Measurements from ENCODE around the gene GSTCD.

Gene GSTCD

DNA sequence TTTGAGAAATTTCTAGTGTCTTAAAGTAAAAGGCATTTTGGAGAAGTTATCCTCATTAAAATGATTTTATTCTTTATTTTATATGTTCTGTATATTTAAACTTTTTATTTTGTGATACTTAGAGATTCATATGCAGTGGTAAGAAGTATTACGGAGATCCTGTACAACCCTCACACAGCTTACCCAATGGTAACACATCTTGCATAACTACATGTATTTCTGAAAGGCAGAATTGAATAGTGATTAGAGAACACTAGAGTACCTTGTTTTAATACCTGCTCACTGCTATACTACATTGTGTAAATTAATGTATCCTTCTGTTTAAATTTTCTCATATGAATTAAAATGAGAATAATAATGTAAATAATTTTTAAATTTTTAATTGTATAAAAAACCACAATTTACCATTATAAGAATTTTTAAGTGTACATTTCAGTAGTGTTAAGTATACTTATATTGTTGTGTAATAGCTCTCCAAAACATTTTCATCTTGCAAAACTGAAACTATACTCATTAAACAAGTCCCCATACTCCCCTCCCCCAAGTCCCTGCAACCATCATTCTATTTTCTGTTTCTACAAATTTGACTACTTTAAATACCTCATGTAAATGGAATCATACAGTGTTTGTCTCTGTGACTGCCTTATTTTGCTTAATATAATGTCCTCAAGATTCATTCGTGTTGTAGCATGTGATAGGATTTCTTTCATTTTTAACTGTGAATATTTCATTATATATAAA is 45.5 kb upstream of the GSTCD start:
- Histone ChIP-seq H3K9me3 (ENCODE audit: control insufficient read depth, insufficient read depth, low read depth, low read length) (no peaks in the 10 kb centered on the region), H3K4me1 (ENCODE audit: control insufficient read depth, insufficient read depth, low read length) (no peaks in the 10 kb centered on the region), H3K27ac (ENCODE audit: extremely low read depth, low read depth, low read length) (no peak overlapping the region), H3K36me3 (ENCODE audit: control insufficient read depth in 2 of 2, insufficient read depth in 1 of 2, low read length in 2 of 2) (no peaks in the 10 kb centered on the region), H3K4me3 (ENCODE audit: low read depth, low read length) (no peak overlapping the region)
- ChIA-PET CTCF (no interaction called here), POLR2A (no interaction called here)
- TF ChIP-seq ZNF473 (tag by site-specific recombination; IDR thresholded peaks at IDR 0.05) (no peak), FEZF1 (tag by site-specific recombination; IDR thresholded peaks at IDR 0.05) (no peak), ZNF37A (tag by site-specific recombination; IDR thresholded peaks at IDR 0.05) (no peak), ZBTB17 (tag by site-specific recombination; IDR thresholded peaks at IDR 0.05) (no peak), ZNF600 (tag by site-specific recombination; IDR thresholded peaks at IDR 0.05) (no peak), ZBTB48 (tag by site-specific recombination; IDR thresholded peaks at IDR 0.05) (no peak), MEIS1 (CRISPR knock-in tag; IDR thresholded peaks at IDR 0.05; ENCODE audit: borderline replicate concordance) (no peak), ZBTB20 (tag by site-specific recombination; IDR thresholded peaks at IDR 0.05) (no peak), ZNF394 (tag by site-specific recombination; IDR thresholded peaks at IDR 0.05; ENCODE audit: borderline replicate concordance) (no peak), KLF9 (tag by site-specific recombination; IDR thresholded peaks at IDR 0.05; ENCODE audit: low read depth) (no peak), ZNF391 (tag by site-specific recombination; IDR thresholded peaks at IDR 0.05; ENCODE audit: borderline replicate concordance, low read depth) (no peak), ZNF785 (tag by site-specific recombination; IDR thresholded peaks at IDR 0.05) (no peak), KLF1 (tag by site-specific recombination; IDR thresholded peaks at IDR 0.05) (no peak), ZNF624 (tag by site-specific recombination; IDR thresholded peaks at IDR 0.05) (no peak), SCRT1 (tag by site-specific recombination; IDR thresholded peaks at IDR 0.05; ENCODE audit: borderline replicate concordance) (no peak), ZNF341 (tag by site-specific recombination; IDR thresholded peaks at IDR 0.05; ENCODE audit: low read depth) (no peak), ZNF664 (tag by site-specific recombination; IDR thresholded peaks at IDR 0.05) (no peak)
- TF ChIP-seq, protein P1, sequence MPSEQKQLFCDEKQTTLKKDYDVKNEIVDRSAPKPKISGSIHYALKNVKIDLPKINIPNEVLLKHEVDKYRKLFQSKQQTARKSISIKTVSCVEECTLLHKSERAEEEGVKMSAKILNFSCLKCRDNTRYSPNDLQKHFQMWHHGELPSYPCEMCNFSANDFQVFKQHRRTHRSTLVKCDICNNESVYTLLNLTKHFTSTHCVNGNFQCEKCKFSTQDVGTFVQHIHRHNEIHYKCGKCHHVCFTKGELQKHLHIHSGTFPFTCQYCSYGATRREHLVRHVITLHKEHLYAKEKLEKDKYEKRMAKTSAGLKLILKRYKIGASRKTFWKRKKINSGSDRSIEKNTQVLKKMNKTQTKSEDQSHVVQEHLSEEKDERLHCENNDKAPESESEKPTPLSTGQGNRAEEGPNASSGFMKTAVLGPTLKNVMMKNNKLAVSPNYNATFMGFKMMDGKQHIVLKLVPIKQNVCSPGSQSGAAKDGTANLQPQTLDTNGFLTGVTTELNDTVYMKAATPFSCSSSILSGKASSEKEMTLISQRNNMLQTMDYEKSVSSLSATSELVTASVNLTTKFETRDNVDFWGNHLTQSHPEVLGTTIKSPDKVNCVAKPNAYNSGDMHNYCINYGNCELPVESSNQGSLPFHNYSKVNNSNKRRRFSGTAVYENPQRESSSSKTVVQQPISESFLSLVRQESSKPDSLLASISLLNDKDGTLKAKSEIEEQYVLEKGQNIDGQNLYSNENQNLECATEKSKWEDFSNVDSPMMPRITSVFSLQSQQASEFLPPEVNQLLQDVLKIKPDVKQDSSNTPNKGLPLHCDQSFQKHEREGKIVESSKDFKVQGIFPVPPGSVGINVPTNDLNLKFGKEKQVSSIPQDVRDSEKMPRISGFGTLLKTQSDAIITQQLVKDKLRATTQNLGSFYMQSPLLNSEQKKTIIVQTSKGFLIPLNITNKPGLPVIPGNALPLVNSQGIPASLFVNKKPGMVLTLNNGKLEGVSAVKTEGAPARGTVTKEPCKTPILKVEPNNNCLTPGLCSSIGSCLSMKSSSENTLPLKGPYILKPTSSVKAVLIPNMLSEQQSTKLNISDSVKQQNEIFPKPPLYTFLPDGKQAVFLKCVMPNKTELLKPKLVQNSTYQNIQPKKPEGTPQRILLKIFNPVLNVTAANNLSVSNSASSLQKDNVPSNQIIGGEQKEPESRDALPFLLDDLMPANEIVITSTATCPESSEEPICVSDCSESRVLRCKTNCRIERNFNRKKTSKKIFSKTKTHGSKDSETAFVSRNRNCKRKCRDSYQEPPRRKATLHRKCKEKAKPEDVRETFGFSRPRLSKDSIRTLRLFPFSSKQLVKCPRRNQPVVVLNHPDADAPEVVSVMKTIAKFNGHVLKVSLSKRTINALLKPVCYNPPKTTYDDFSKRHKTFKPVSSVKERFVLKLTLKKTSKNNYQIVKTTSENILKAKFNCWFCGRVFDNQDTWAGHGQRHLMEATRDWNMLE (tag by site-specific recombination; conservative IDR thresholded peaks at IDR 0.05; ENCODE audit: low read depth): no peak
- TF ChIP-seq, protein P2, sequence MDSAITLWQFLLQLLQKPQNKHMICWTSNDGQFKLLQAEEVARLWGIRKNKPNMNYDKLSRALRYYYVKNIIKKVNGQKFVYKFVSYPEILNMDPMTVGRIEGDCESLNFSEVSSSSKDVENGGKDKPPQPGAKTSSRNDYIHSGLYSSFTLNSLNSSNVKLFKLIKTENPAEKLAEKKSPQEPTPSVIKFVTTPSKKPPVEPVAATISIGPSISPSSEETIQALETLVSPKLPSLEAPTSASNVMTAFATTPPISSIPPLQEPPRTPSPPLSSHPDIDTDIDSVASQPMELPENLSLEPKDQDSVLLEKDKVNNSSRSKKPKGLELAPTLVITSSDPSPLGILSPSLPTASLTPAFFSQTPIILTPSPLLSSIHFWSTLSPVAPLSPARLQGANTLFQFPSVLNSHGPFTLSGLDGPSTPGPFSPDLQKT (IDR thresholded peaks at IDR 0.05; ENCODE audit: borderline replicate concordance, low read depth, low read length): no peak

DNA sequence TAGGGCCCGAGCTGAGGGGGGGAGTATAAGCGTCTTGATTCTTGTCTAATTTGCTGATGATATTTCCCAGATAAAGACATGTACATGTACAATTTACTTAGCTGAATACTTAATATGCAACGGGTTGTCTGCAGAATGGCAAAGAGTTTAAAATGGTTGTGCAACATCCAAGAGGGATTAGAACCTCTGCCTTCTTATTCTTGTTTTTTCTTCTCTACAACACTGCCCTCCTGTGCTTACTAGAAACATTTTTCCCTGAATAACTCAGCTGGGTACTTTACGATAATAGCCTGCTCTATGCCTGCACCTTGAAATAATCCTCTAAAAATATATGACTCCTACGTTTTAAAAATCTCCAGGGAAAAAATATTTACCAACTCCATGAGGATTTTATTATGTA is 41.9 kb upstream of the GSTCD start:
- no peak for TF ChIP-seq ZFP3 (tag by site-specific recombination; IDR thresholded peaks at IDR 0.05; ENCODE audit: low read depth)
- TF ChIP-seq ZNF654 (tag by site-specific recombination; IDR thresholded peaks at IDR 0.05; ENCODE audit: low read depth): peak; percentile 37
- no peak for TF ChIP-seq ZNF747 (tag by site-specific recombination; IDR thresholded peaks at IDR 0.05)
- no peak for TF ChIP-seq ZNF146 (tag by site-specific recombination; IDR thresholded peaks at IDR 0.05)
- no peak for TF ChIP-seq ZNF707 (tag by site-specific recombination; IDR thresholded peaks at IDR 0.05)
- Histone ChIP-seq H3K36me3 (ENCODE audit: control insufficient read depth in 2 of 2, insufficient read depth in 1 of 2, low read length in 2 of 2) (no peaks in the 10 kb centered on the region), H3K4me1 (ENCODE audit: control insufficient read depth, insufficient read depth, low read length) (no peaks in the 10 kb centered on the region), H3K27ac (ENCODE audit: extremely low read depth, low read depth, low read length) (no peak overlapping the region), H3K4me3 (ENCODE audit: low read depth, low read length) (no peak overlapping the region), H3K9me3 (ENCODE audit: control insufficient read depth, insufficient read depth, low read depth, low read length) (no peaks in the 10 kb centered on the region)
- CTCF ChIA-PET: interaction anchor here (0.6 to 3.9 kb wide), 11 partner anchors 34 to 1652 kb away, joined by 3 to 40 read pairs (median 4); partner anchors contain the start of gene PPA2
- POLR2A ChIA-PET: no interaction called here
